DMS153 (cell line): ENCODE results near the gene PTPRC.

Experiments used
- DNase-seq: peaks from one replicate; lab custom pipeline; 2025; lab: John Stamatoyannopoulos, UW

PTPRC gene

GRCh38 chr1:198763298-198763714 is 124.5 kb downstream of the PTPRC start:
- no peak for DNase-seq

DNA sequence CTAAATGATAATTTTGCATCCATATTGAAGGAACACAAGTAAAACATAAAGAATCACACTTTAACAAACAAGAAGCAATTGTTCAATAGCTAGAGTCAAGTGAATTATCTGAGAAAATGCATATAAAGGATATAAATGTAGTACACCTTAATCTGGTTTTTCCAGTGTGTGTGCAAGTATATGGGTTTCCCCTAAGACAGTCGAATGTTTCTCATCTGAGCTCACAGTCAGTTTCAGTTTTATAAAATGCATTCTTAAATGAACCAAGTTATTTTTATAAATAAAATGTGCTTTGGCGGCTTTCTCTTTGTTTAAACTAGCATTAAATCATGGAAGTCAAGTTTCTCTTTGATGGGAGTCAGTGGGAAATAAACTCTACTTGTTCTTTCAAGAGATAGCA is 125.9 kb downstream of the PTPRC start:
- no peak for DNase-seq

- DNase-seq, result no peak
Observed at GRCh38 chr1:198765416-198765815, 126.6 kb downstream of the PTPRC start.

DNA sequence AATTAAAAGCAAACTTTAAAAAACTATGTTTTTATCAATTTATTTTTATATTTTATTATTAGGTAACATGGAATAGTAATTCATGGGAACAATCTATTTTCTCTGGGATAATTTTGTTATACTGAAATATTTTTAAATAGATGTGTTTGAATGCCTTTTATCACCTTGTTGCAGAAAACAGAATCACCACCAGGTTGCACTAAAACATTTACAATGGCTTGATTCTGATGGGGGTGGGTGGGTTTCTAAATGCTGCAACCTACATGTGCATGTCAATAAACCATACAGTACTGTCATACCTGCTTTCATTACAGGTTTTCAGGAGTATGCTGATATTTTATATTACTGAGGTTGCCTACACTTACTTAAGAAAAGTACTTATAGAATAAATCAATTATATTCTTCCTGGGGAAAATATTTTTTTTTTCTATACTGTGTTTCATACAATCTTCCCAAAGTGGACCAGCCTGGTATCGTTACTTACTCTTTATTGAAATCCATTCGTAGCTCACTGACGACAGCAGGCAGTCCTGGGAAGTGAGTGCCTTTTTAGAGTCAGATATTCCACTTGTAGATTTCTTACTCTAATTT is 132.8 kb downstream of the PTPRC start:
- DNase-seq, result no peak

- DNase-seq, result no peak
Observed at GRCh38 chr1:198772626-198773025, 133.8 kb downstream of the PTPRC start.

GRCh38 chr1:198773030-198773429 is 134.2 kb downstream of the PTPRC start:
- DNase-seq, result no peak

GRCh38 chr1:198773523-198773922 is 134.7 kb downstream of the PTPRC start:
- DNase-seq, result no peak

DNA sequence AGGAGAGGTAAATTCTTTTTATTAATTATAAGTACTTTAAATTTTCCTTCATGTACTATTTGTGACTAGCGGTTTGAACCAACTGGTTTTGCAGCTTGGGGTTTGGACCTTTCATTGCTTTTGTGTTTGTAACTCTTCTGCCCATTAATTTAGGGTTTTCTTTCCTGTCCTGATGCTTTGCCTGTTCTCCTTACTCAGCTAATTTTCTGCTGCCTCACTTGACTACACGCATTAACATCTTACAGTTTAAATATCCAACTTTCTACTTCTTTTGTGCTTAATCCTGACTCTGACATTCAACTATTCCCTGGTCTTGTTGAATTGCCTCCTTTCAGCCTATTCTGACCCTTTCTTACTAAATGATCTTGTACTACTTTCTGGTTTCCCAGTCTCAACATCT is 135.6 kb downstream of the PTPRC start:
- no peak for DNase-seq

- no peak for DNase-seq
Observed at GRCh38 chr1:198775606-198776005, 136.8 kb downstream of the PTPRC start.

- no peak for DNase-seq
Observed at GRCh38 chr1:198776602-198777029, 137.8 kb downstream of the PTPRC start.

- DNase-seq, result no peak
Observed at GRCh38 chr1:198778049-198778448, 139.2 kb downstream of the PTPRC start.

DNA sequence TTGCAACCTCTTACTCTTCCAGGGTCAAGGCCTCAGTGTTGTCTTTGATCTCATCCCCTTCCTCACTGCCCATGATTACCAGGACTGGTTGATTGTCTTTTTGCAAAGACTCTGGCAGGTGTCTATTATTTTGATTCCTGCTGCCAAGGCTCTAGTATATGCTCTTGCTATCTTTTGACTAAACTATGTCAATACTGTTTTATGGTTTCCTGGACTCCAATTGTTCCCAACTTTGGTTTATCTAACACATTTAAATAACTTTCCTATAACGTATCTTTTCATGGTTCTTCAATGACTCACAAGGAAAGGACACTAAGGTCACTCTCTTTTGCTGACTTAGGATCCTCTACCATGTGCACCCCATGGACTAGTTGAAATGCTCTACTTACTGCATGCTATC is 141.5 kb downstream of the PTPRC start:
- DNase-seq, result no peak

DNA sequence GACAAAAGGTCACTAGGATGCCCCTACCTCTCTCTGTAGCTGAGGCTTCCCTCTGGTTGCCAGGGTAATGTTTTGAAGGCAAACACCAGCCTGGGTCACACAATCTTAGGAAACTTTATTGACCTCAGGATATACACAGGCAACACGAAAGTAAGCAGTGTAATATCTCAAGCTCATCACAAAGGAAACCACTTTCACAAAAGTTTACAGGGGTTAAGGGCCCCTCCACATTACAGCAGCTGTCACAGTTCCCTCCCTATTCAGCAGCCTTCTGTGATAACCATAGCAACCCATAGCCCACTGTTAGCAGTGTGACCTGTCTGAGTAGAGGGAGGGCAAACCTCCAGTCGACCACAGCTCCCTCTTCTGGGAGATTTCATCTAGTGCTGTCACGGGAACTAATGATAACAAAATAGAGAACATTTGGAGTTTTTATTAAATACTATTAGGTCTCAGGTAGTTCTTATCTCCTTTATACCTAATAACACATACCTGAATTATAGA is 149.8 kb downstream of the PTPRC start:
- no peak for DNase-seq

- no peak for DNase-seq
Observed at GRCh38 chr1:198793714-198794113, 154.9 kb downstream of the PTPRC start.

DNA sequence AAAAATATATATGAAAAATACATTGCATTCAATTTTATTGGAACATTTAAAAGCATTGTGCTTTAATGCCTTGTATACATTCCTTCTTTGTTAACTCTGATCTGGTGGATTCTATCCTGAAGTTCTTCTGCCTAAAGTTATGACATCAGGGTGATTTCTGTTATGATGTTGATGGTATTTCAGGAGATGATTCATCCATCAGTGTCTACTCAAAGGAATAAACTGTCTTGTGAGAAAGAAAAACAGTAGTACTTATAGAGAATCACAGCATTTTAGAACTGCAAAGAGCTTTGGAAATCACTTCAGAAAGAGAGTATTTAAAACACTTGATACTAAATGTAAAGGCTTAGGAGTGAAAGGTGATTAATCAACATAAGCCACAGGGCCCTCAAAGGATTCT is 155.7 kb downstream of the PTPRC start:
- no peak for DNase-seq

GRCh38 chr1:198797656-198798055 is 158.8 kb downstream of the PTPRC start:
- DNase-seq, result no peak

GRCh38 chr1:198798923-198799386 is 160.1 kb downstream of the PTPRC start:
- no peak for DNase-seq

- no peak for DNase-seq
Observed at GRCh38 chr1:198805498-198806151, 166.8 kb downstream of the PTPRC start.

DNA sequence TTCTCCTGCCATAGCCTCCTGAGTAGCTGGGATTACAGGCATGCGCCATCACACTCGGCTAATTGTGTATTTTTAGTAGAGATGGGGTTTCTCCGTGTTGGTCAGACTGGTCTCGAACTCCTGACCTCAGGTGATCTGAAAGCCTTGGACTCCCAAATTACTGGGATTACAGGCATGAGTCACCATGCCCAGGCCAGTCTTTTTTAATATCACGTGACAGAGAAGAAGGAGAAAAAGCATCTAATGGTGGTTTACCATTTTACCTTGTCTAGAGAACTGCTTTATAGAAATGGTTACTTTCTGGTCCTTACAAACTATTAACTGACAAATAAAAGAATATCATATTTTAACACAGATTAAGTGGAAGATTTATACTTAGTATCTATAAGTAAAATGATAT is 168.0 kb downstream of the PTPRC start:
- DNase-seq, result no peak
